Stomach (tissue), 4 donors: ENCODE measurements around the gene PAPSS1.

ENCODE experiments used
- CTCF ChIP-seq, 7 experiments: fragments of 450-650 bp in 4 of 7; fragments of 200-600 bp in 3 of 7; sonication (generic) in 3 of 7; IDR thresholded peaks; one replicate each; pipeline ENCODE4 v1.5.1; 2016 to 2019; ENCODE audit warnings: antibody characterized with exemption in 7 of 7, control low read depth in 2 of 7, mild to moderate bottlenecking in 1 of 7
- POLR2A ChIP-seq, 4 donors: fragments of 450-650 bp; IDR thresholded peaks; one replicate each; pipeline ENCODE4 v1.6.1; 2016; ENCODE audit warnings: antibody characterized with exemption in 4 of 4, control low read depth in 2 of 4, mild to moderate bottlenecking in 1 of 4, moderate library complexity in 1 of 4

GRCh38 chr4:107709916-107710315 lies 10.1 kb downstream of the PAPSS1 start:
- no peak for TF ChIP-seq CTCF (IDR thresholded peaks at IDR 0.05)
- no peak for TF ChIP-seq POLR2A (IDR thresholded peaks at IDR 0.05)
